Gastrocnemius medialis (tissue), 4 donors: ENCODE measurements around the gene TRIM34.

ENCODE experiments used
- POLR2A ChIP-seq, 2 donors: fragments of 450-650 bp; IDR thresholded peaks; one replicate each; pipeline ENCODE4 v1.6.1; 2017; ENCODE audit warnings: antibody characterized with exemption in 2 of 2, mild to moderate bottlenecking in 2 of 2, moderate library complexity in 2 of 2
- TF ChIP-seq, protein P1 (sequence below), 5 experiments: fragments of 450-650 bp in 3 of 5; fragments of 200-600 bp in 2 of 5; sonication (generic) in 2 of 5; IDR thresholded peaks in 4 of 5; conservative IDR thresholded peaks in 1 of 5; 1 replicate in 4 of 5; 2 replicates in 1 of 5; pipeline ENCODE4 v1.5.1; 2016 to 2019; ENCODE audit warnings: antibody characterized with exemption in 5 of 5, mild to moderate bottlenecking in 3 of 5, moderate library complexity in 3 of 5

DNA sequence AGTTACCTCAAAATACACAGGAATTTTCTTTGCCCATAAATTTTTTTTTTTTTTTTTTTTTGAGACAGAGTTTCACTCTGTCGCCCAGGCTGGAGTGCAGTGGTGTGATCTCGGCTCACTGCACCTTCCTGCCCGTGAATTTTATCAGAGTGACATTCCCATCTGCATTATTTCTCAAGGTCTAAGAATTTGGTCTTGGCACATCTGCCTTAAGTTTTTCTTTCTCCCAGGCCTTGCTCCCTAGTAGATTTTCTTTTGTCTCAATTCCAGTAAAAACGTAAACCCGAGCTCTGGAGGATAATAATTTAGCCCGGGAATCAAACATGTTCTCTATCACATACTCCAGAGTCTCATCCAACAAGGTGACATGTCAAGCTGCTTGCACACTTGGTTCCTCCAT is 16.0 kb upstream of the TRIM34 start:
- TF ChIP-seq, protein P1, sequence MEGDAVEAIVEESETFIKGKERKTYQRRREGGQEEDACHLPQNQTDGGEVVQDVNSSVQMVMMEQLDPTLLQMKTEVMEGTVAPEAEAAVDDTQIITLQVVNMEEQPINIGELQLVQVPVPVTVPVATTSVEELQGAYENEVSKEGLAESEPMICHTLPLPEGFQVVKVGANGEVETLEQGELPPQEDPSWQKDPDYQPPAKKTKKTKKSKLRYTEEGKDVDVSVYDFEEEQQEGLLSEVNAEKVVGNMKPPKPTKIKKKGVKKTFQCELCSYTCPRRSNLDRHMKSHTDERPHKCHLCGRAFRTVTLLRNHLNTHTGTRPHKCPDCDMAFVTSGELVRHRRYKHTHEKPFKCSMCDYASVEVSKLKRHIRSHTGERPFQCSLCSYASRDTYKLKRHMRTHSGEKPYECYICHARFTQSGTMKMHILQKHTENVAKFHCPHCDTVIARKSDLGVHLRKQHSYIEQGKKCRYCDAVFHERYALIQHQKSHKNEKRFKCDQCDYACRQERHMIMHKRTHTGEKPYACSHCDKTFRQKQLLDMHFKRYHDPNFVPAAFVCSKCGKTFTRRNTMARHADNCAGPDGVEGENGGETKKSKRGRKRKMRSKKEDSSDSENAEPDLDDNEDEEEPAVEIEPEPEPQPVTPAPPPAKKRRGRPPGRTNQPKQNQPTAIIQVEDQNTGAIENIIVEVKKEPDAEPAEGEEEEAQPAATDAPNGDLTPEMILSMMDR (IDR thresholded peaks at IDR 0.05 in 4 of 5, conservative IDR thresholded peaks at IDR 0.05 in 1 of 5): no peak
- TF ChIP-seq POLR2A (IDR thresholded peaks at IDR 0.05): no peak
